ENCODE data around the gene USP11. TPM values are rescaled to one million over a fixed set of nuclear protein-coding genes. Genes with fewer than 3 reads are reported as not detected.

The USP11 gene
- total and polyA plus RNA-seq, 2 of the 8 experiments (the other 6 are each of a cell fraction or from before 2014, with no cell fraction given), result 40.9 to 84.0 TPM

- DNase-seq (ENCODE audit: low read depth in 1 of 2, low spot score in 2 of 2), result no peak
- H3K4me2 ChIP-seq (ENCODE audit: insufficient read depth in 1 of 2, low read depth in 2 of 2, low read length in 2 of 2), result no peak overlapping the region
- no peak overlapping the region for H2BK120ac ChIP-seq (replicated peaks; ENCODE audit: low read depth, low read length)
- H3K4me1 ChIP-seq (replicated peaks in 1 of 4; ENCODE audit: control insufficient read depth in 3 of 4, insufficient read depth in 4 of 4, low read length in 3 of 4), result peaks cover 0 to 3% (median 0%) of the 10 kb centered on the region in 4 experiments; a peak in 2 of 7 replicates
- no peak for FAIRE-seq
- no peak overlapping the region for H3K27ac ChIP-seq (ENCODE audit: low read depth, low read length)
- peaks cover 7 to 25% of the 10 kb centered on the region in 2 experiments for H4K20me1 ChIP-seq (replicated peaks in 1 of 2; ENCODE audit: control insufficient read depth in 1 of 2, insufficient read depth in 2 of 2, low read length in 2 of 2)
- CTCF ChIA-PET (ENCODE audit: partially characterized antibody), result no interaction called here
- H3K14ac ChIP-seq (ENCODE audit: insufficient read length), result no peak overlapping the region
- no peak overlapping the region for H2BK12ac ChIP-seq (ENCODE audit: low read depth, low read length)
- POLR2A ChIA-PET (ENCODE audit: partially characterized antibody), result interaction anchor here (1.2 to 2.2 kb wide), 4 partner anchors 9 to 37 kb away, joined by 3 to 7 read pairs (median 4); no protein-coding TSS in a partner anchor
- H3K36me3 ChIP-seq (ENCODE audit: control insufficient read depth in 2 of 4, insufficient read depth in 4 of 4, low read length in 3 of 4), result peaks cover 9 to 61% (median 38%) of the 10 kb centered on the region in 4 experiments; a peak in 7 of 8 replicates
- H2BK15ac ChIP-seq (ENCODE audit: low read length), result no peak overlapping the region
- H3K9ac ChIP-seq (replicated peaks in 1 of 4; ENCODE audit: extremely low read depth in 1 of 4, low read depth in 3 of 4, low read length in 3 of 4), result no peak overlapping the region
- H3K4me3 ChIP-seq (ENCODE audit: extremely low read depth in 1 of 4, insufficient read depth in 2 of 4, low read depth in 3 of 4, low read length in 4 of 4), result no peak overlapping the region
- no peak overlapping the region for H3K23ac ChIP-seq (ENCODE audit: insufficient read length)
- no peak overlapping the region for H2AFZ ChIP-seq (ENCODE audit: low read length)
- no peak overlapping the region for H3K4ac ChIP-seq (replicated peaks; ENCODE audit: insufficient read length, low read depth, low read length)
- TF ChIP-seq CEBPB (IDR thresholded peaks at IDR 0.05; ENCODE audit: low read depth, low read length), result no peak
- TF ChIP-seq CHD2 (IDR thresholded peaks at IDR 0.05; ENCODE audit: low read length), result no peak
- WGBS, 2 experiments (ENCODE audit: extremely low coverage in 1 of 2, insufficient coverage in 1 of 2, insufficient read length in 1 of 2, insufficient replicate concordance in 2 of 2, low coverage in 1 of 2, low lambda C conversion rate in 2 of 2, missing lambda C conversion rate in 1 of 2), result no CpG with 5 or more reads among the region's 4 CpGs
- no peaks in the 10 kb centered on the region for H3K9me3 ChIP-seq (ENCODE audit: insufficient read depth in 2 of 2, low read depth in 1 of 2, low read length in 1 of 2)
- no peak overlapping the region for H2BK20ac ChIP-seq (ENCODE audit: low read length)
- H4K91ac ChIP-seq (replicated peaks; ENCODE audit: insufficient read length, low read length), result no peak overlapping the region
- no peak overlapping the region for H2AK5ac ChIP-seq (ENCODE audit: low read depth, low read length)
- H4K5ac ChIP-seq (ENCODE audit: insufficient read length, low read depth, low read length), result no peak overlapping the region
- H3K23me2 ChIP-seq (ENCODE audit: low read depth, low read length), result 0 out of 2 replicates have a peak, but pooled peaks cover under 1% of the 10 kb centered on the region
- H2BK5ac ChIP-seq (ENCODE audit: low read depth, low read length), result no peak overlapping the region
- no peak overlapping the region for H3K56ac ChIP-seq (replicated peaks; ENCODE audit: insufficient read length, low read depth, low read length)
- no peaks in the 10 kb centered on the region for H3K27me3 ChIP-seq (replicated peaks in 1 of 4; ENCODE audit: control insufficient read depth in 3 of 4, extremely low read depth in 1 of 4, insufficient read depth in 3 of 4, low read length in 3 of 4)
- H3K79me1 ChIP-seq (ENCODE audit: low read depth, low read length), result peaks cover 2% of the 10 kb centered on the region; the same call in 1 of the 2 replicates
- H3K79me2 ChIP-seq (ENCODE audit: control insufficient read depth in 1 of 2, insufficient read depth in 2 of 2, low read length in 2 of 2), result peaks cover 14 to 25% of the 10 kb centered on the region in 2 experiments
- H4K8ac ChIP-seq (ENCODE audit: extremely low read depth, insufficient read depth, low read length), result no peak overlapping the region
- no peak overlapping the region for H3K18ac ChIP-seq (ENCODE audit: extremely low read depth, low read length)
Observed at GRCh38 chrX:47224896-47225290, 7.9 kb upstream of the USP11 start.

Measured in H1 (cell line).